Measurements from ENCODE around the gene EMP1.
A peak's percentile ranks its signal among the peaks of the same experiment; 100 is the strongest.

Gene EMP1

DNA sequence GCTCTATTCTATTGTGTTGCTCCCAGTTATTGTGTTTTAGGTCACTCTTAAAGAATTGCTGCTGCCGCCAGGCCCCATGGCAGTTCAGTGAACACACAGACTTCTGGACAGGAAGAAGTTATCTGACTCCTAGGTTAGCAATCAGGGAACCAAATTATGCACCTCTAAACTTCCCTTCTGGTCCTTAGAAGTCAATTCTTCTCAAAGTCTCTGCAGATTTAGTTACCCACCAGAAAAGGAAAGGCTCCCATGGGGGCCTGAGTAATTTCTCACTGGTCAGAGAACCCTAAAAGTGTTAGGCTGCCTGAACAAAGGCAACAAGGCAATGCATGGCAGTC lies 10.0 kb downstream of the EMP1 start:
- DNase-seq (ENCODE audit: low read depth): no peak
- no peak overlapping the region for H3K4me3 ChIP-seq (ENCODE audit: low read depth, low read length)
- in situ Hi-C loops (cut with HindIII; ENCODE audit: low sequenced_read_pairs): no loop called here
- TF ChIP-seq, protein P1, sequence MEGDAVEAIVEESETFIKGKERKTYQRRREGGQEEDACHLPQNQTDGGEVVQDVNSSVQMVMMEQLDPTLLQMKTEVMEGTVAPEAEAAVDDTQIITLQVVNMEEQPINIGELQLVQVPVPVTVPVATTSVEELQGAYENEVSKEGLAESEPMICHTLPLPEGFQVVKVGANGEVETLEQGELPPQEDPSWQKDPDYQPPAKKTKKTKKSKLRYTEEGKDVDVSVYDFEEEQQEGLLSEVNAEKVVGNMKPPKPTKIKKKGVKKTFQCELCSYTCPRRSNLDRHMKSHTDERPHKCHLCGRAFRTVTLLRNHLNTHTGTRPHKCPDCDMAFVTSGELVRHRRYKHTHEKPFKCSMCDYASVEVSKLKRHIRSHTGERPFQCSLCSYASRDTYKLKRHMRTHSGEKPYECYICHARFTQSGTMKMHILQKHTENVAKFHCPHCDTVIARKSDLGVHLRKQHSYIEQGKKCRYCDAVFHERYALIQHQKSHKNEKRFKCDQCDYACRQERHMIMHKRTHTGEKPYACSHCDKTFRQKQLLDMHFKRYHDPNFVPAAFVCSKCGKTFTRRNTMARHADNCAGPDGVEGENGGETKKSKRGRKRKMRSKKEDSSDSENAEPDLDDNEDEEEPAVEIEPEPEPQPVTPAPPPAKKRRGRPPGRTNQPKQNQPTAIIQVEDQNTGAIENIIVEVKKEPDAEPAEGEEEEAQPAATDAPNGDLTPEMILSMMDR (IDR thresholded peaks at IDR 0.05; ENCODE audit: low read depth, low read length, missing control alignments): no peak

DNA sequence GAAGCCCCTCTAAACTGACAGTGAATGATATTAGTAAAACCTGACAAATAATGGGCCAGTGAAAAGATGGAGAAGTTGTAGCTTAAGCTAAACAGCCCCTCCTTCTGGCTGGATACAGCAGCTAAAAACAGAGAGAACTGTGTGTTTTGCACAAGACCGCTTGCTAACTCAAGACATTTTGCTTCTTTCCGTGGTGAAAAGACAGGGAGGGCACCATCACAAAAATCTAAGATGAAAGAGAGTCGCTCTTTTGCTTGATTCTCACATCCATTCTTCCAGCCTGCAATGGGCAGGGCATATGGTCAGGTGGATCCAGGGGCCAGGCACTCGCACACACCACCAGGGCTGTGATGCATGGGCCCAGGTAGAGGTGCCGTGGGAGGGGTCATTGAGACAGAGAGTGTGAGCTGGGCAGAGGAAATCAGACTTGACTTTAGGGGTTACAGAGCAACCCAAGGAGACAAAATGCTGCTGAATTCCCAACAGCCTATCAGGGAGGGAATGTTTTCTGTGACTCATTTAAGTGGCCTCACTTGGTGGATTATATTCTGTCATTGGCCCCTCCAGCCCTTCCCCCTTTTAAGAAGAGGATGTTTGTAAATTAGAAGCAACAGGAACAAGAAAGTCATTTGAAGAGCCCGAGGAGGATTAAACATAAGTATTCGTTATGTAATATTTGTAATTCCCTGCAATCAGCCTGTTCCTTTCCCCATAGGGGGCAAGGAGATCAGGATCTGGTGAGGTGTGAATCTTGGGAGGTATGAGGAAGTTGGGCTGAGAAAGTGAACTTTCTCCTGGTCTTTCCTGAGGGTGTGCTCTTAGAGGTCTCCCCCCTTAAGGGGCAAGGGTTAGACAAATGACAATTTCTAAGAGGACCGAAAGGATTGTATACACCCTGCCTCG lies 12.3 kb downstream of the EMP1 start:
- TF ChIP-seq, protein P1 (IDR thresholded peaks at IDR 0.05; ENCODE audit: low read depth, low read length, missing control alignments): peak; percentile 65
- H3K4me3 ChIP-seq (ENCODE audit: low read depth, low read length): no peak overlapping the region
- in situ Hi-C loops (cut with HindIII; ENCODE audit: low sequenced_read_pairs): no loop called here
- no peak for DNase-seq (ENCODE audit: low read depth)

DNA sequence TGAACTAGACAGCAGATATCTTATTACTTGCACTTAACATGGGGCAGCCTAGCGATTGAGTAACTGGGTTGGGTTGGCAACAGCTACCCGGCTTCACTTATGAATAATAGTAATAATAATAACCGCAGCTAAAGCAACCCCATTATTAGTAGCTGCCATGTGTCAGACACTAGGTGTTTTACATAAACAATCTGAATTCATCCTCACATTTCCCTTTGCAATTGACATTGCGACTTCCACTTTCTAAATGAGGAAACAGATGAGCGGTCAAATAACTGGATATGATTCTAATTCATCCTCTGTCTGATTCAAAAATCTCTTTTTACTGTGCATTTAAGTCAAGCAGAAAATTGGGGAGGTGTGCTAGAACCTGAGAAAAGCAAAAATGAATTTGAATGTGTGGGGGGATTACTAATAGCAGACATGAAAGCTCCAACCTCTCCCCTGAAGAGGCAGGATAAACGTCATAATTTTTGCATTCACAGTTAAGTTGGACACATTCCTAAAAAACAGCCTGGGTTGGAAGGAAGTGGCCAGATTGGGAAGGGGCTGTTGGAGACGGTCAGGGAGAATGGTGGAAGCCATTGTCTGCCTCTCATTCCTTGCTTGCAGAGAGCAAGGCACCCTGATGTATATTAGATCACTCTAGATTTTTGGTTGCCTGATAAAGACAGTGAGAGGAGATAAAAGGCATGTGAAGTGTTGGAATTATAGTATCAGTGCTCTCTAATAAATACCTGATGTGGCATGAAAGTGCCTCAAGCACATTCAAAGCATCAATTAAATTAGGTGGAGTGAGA lies 13.1 kb downstream of the EMP1 start:
- in situ Hi-C loops (cut with HindIII; ENCODE audit: low sequenced_read_pairs): no loop called here
- no peak overlapping the region for H3K4me3 ChIP-seq (ENCODE audit: low read depth, low read length)

DNA sequence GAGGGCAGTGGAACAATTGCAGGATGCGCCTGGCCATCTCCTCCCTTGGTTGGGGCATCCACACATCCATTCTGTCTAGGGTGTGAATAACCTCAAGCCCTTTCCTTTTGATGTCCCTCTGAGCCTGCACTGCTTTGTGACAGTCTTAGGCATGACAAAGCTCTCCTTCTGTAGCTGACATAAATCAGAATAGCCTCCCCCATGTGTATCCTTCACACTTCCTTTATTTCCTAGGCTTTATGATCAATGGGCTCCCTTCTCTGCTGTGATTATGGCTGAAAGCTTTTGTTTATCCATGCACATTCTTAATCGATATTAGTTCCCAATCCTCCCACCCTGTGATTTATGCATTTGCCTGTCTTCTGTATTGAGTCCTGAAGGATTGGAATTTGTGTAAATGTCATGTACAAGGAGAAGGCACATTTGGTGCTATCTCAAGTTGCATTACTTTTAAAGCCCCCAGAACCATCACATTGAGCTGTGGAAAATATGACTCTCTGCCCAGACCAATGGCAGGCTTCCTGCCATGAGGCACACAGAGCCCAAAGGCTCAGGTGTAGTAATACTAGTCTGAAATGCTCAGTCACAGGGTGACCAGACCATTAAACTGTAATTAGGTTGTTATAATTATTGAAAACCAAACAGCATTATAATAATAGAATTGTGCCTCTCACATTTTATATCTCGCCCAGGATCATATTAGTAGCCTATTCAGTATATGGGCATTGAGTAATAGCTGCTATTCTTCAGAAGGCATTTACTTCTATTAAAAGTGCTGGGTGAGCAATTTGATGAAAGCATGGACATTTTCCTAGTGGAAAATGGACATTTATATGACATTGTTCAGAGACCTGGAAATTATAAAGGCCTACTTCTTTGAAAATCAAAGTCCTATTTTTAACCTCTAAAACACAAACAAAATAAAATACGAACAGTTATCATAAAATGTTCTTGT lies 14.0 kb downstream of the EMP1 start:
- TF ChIP-seq, protein P1 (IDR thresholded peaks at IDR 0.05; ENCODE audit: low read depth, low read length, missing control alignments): no peak
- in situ Hi-C loops (cut with HindIII; ENCODE audit: low sequenced_read_pairs): no loop called here

More for the DNA sequence above, 13.1 kb downstream of the EMP1 start:
- DNase-seq (ENCODE audit: low read depth): no peak
- TF ChIP-seq, protein P1 (IDR thresholded peaks at IDR 0.05; ENCODE audit: low read depth, low read length, missing control alignments): no peak

DNA sequence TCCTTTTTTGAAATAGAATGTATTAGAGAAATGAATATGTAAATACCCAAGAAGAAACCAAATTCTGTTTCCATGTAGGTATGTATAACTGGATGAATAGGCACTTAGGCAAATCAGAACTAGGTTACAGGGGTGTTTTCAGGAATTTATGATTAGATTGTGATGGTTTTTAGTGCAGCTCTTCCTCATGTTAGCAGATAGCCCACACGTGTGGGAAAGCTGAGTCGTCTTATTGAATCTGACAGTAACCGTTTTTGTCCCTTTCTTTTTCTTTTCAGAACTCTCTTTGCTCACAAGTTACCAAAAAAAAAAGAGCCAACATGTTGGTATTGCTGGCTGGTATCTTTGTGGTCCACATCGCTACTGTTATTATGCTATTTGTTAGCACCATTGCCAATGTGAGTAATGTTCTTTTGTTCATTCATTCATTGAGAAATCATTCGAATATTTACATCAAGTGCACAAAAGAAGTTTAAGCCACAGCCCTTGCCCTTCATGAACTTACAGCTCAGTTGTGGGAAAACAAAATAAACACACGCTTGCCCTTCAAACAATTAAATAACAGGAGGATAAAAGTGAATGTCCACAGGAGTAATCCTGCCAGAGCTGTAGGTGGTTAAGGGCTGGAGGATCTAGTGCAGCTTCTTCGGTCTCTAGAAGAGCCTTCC lies 14.8 kb downstream of the EMP1 start:
- TF ChIP-seq, protein P1 (IDR thresholded peaks at IDR 0.05; ENCODE audit: low read depth, low read length, missing control alignments): no peak
- in situ Hi-C loops (cut with HindIII; ENCODE audit: low sequenced_read_pairs): no loop called here
- H3K4me3 ChIP-seq (ENCODE audit: low read depth, low read length): no peak overlapping the region
- peak; percentile 73 for DNase-seq (ENCODE audit: low read depth)

More for the DNA sequence above, 14.0 kb downstream of the EMP1 start:
- no peak for DNase-seq (ENCODE audit: low read depth)
- no peak overlapping the region for H3K4me3 ChIP-seq (ENCODE audit: low read depth, low read length)

Data from astrocyte of the cerebellum (primary cell).